VCaP (cell line): Measurements from ENCODE around the gene SRD5A1.

Source experiments
- H3K27ac ChIP-seq: fragments of 450-650 bp; 2 replicates; pipeline ENCODE4 v1.5.1; 2017
- CTCF ChIP-seq: fragments of 450-650 bp; conservative IDR thresholded peaks from 2 replicates; pipeline ENCODE4 v1.5.1; 2017; ENCODE audit warnings: mild to moderate bottlenecking, moderate library complexity

SRD5A1 gene

GRCh38 chr5:6675784-6676491 is 42.7 kb downstream of the SRD5A1 start:
- TF ChIP-seq CTCF: no peak
- H3K27ac ChIP-seq: no peak overlapping the region

- no peak for TF ChIP-seq CTCF
- no peak overlapping the region for H3K27ac ChIP-seq
Observed at GRCh38 chr5:6676702-6677101, 43.5 kb downstream of the SRD5A1 start.

- no peak for TF ChIP-seq CTCF
Observed at GRCh38 chr5:6678385-6678784, 45.1 kb downstream of the SRD5A1 start.

GRCh38 chr5:6680922-6681321 is 47.7 kb downstream of the SRD5A1 start:
- no peak overlapping the region for H3K27ac ChIP-seq
- no peak for TF ChIP-seq CTCF

More at GRCh38 chr5:6678385-6678784, 45.1 kb downstream of the SRD5A1 start:
- H3K27ac ChIP-seq: no peak overlapping the region

GRCh38 chr5:6681682-6682081 is 48.4 kb downstream of the SRD5A1 start:
- TF ChIP-seq CTCF: no peak

GRCh38 chr5:6682239-6682638 is 49.0 kb downstream of the SRD5A1 start:
- no peak overlapping the region for H3K27ac ChIP-seq
- no peak for TF ChIP-seq CTCF

More at GRCh38 chr5:6681682-6682081, 48.4 kb downstream of the SRD5A1 start:
- H3K27ac ChIP-seq: no peak overlapping the region

GRCh38 chr5:6683241-6683640 is 50.0 kb downstream of the SRD5A1 start:
- no peak overlapping the region for H3K27ac ChIP-seq
- no peak for TF ChIP-seq CTCF
